ENCODE results near the gene CFAP52. TPM values are rescaled to one million over a fixed set of nuclear protein-coding genes. Genes with fewer than 3 reads are reported as not detected.
"Not testable (repeated sequence)": the region's sequence is repeated elsewhere in the genome, so short reads cannot be mapped to it uniquely, and the experiment has no call there.

CFAP52 gene
- 1 to 10 TPM; 1.9 to 5.1 (median 3.3) TPM for polyA plus RNA-seq (ENCODE audit: insufficient read length in 4 of 4)

GRCh38 chr17:9576521-9577372, at the start of gene CFAP52:
TSS of gene CFAP52 (plus strand) at chr17:9576642. CDS start at chr17:9576696, 54 bp downstream.
- DNase-seq (ENCODE audit: low read depth in 4 of 4, low spot score in 2 of 4): peak in 3 of 4 donors; percentile 65 to 76 (median 73)

DNA sequence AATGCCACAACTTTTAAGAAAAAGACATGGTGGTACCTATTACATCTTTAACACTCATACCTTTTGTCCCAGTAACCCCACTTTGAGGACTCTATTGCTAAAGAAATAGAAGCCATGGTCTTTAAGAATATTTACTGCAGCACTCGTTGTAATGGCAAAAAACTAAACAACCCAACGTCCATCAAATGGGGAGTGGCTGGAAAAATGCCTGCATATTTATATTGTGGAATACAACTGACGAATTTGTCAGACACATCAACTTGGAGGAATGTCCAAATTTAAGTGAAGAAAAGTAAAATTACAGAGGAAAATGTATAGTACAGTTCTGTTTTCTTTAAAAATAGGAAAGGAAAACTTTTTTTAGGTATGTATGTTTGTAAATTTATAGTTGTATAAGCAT, 48.7 kb upstream of the CFAP52 start:
- DNase-seq (ENCODE audit: low read depth in 4 of 4, low spot score in 2 of 4): no peak

DNA sequence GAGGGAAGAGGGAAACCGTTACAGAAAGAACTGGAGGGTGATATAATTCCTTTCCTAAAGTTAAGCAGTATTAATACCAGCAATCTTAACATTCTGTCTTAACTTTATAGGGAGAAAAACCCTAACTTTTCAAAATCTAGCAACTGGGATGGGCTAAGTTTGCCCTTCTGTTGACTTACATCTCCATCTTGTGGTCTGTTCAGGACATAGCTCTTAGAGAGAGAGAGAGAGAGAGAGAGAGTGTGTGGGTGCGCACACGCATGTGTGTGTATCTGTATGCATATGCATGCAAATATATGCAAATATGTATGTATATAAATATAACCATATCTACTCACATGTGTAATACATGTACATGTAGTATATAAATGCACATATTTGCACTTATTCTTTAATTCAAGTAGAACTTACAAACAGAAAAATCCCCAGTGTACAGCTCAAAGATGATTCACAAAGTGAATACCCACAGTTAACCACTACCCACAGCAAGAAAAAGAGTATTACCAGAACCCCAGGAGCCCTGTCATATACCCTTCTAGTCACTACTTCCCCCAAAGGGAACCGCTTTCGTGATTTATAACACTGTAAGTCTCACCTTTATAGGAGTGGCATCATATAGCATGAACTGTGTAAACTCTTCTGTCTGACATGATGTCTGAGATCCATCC, 47.3 kb upstream of the CFAP52 start:
- DNase-seq (ENCODE audit: low read depth in 4 of 4, low spot score in 2 of 4): no peak

GRCh38 chr17:9531034-9531433, 45.4 kb upstream of the CFAP52 start:
- DNase-seq (ENCODE audit: low read depth in 4 of 4, low spot score in 2 of 4): no peak

GRCh38 chr17:9532715-9533114, 43.7 kb upstream of the CFAP52 start:
- DNase-seq (ENCODE audit: low read depth in 4 of 4, low spot score in 2 of 4): no peak

GRCh38 chr17:9533441-9533840, 43.0 kb upstream of the CFAP52 start:
- no peak for DNase-seq (ENCODE audit: low read depth in 4 of 4, low spot score in 2 of 4)

DNA sequence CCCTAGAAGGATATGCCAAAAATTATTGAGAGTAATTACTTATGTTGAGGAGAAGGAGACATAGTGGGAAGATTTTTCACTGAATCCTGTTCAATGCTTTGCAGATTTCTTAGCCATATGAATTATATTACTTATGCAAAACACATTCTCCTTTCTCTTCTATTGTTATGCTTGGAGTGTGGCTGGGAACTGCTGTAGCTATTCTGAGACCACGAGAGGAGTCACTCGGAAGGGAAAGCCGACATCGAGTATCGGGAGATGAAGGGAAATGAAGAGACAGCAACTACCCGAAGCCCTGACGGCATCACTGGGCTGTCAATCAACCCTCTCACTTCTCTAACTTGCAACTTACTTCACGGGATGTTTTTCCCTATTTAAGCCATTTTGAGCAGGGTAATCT, 40.4 kb upstream of the CFAP52 start:
- no peak for DNase-seq (ENCODE audit: low read depth in 4 of 4, low spot score in 2 of 4)

GRCh38 chr17:9537177-9537776, 39.2 kb upstream of the CFAP52 start:
- no peak for DNase-seq (ENCODE audit: low read depth in 4 of 4, low spot score in 2 of 4)

DNA sequence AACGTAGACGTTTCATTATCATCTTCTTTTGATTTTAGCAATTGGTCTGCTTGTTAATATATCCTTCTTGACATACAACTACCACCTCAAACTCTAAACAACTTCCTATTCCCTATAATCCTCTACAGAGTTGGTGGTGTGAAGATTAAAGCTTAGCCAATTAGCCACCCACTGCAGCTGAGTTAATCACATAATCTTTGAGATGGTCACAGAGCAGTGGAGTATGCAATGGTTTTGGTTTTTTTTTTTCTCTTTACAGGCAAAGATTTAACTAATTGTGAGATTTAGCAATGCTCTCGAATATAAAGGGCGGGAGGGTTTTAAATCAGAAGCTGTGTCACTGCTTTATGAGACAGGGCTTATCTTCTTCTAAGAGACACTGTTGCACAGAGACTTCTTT, 37.8 kb upstream of the CFAP52 start:
- DNase-seq (ENCODE audit: low read depth in 4 of 4, low spot score in 2 of 4): no peak

GRCh38 chr17:9541718-9542117, 34.7 kb upstream of the CFAP52 start:
- no peak for DNase-seq (ENCODE audit: low read depth in 4 of 4, low spot score in 2 of 4)

DNA sequence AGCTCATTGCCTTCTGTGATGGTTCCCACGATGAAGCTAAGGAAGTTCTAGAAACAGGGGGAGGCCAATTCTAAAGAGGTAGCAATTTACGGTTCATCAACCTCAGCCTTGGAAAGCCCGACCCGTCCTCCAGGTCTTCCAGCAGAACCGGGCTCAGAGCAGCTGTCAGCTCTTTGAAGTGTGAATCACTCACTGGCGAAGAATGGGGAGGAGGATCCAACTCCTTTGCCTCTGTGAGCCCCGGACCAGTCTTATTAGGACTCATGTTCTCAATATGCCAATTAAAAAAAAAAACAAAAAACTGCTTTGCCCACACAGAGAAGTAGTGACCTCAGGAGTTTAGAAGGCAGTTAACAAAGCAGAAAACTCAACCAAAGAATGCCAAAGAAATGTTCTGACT, 32.2 kb upstream of the CFAP52 start:
- no peak for DNase-seq (ENCODE audit: low read depth in 4 of 4, low spot score in 2 of 4)

GRCh38 chr17:9549215-9549614, 27.2 kb upstream of the CFAP52 start:
- no peak for DNase-seq (ENCODE audit: low read depth in 4 of 4, low spot score in 2 of 4)

- no peak for DNase-seq (ENCODE audit: low read depth in 4 of 4, low spot score in 2 of 4)
These were observed 23.3 kb upstream of the CFAP52 start for GRCh38 chr17:9553181-9553580.

GRCh38 chr17:9553596-9553995, 22.8 kb upstream of the CFAP52 start:
- DNase-seq (ENCODE audit: low read depth in 4 of 4, low spot score in 2 of 4): peak in 1 of 4 donors; percentile 29

- not testable (repeated sequence) for DNase-seq (ENCODE audit: low read depth in 4 of 4, low spot score in 2 of 4)
These were observed 21.7 kb upstream of the CFAP52 start for GRCh38 chr17:9554715-9555114.

DNA sequence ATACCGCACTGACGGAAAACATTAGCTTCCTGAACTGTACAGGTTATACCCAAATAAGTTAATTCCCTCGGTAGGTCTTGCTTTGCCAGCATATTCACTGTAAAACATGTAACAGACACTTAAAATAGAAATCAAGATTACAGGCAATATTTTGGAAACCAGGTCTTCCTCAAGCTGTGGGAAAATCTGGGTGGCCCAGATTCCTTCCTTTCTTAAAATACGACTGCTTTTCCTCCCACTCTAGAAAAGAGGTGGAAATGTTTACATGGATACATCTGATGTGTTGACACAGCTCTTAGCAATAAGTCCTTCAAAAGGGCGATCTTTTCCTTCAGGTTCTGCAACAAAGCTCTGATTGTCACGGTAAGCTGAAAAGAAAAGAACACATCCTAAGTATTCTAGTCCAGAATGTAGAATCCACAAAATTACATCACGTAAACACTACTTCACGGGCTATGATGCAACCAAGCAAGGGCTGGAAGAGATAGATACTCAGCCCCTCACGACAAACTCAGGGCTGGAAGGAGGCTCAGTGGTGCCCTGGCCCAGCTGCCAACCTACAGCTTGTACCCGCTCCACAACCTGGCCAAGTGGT, 19.2 kb upstream of the CFAP52 start:
- no peak for DNase-seq (ENCODE audit: low read depth in 4 of 4, low spot score in 2 of 4)

DNA sequence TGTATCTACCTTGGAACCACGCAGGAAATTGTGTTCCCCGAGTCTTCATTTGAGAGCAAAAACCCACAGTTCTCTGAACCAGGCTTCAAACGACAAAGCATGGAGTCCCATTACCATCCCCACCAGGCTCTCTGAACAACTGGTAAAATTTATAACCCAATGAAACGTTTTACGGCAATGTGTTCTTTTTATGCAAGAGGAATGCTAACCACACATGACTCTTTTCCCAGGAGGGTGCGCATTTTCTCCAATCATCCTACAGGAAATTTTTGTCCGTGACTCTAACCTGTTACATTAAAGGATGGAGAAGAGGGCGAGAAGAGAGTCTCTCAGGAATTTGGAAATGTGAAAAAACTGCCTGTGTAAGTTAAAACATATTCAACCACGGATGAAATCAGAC, 18.6 kb upstream of the CFAP52 start:
- DNase-seq (ENCODE audit: low read depth in 4 of 4, low spot score in 2 of 4): no peak

DNA sequence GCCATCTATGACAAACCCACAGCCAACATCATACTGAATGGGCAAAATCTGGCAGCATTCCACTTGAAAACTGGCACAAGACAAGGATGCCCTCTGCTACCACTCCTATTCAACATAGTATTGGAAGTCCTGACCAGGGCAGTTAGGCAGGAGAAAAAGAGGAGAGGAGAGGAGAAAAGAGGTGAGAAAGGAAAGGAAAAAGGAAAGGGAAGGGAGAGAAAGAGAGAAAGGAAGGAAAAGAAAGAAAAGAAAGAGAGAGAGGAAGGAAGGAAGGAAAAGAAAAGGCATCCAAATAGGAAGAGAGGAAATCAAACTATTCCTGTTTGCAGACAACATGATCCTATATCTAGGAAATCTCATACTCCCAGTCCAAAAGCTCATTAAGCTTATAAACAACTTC, 12.3 kb upstream of the CFAP52 start:
- no peak for DNase-seq (ENCODE audit: low read depth in 4 of 4, low spot score in 2 of 4)

- no peak for DNase-seq (ENCODE audit: low read depth in 4 of 4, low spot score in 2 of 4)
These were observed 10.4 kb upstream of the CFAP52 start for GRCh38 chr17:9566067-9566466.

DNA sequence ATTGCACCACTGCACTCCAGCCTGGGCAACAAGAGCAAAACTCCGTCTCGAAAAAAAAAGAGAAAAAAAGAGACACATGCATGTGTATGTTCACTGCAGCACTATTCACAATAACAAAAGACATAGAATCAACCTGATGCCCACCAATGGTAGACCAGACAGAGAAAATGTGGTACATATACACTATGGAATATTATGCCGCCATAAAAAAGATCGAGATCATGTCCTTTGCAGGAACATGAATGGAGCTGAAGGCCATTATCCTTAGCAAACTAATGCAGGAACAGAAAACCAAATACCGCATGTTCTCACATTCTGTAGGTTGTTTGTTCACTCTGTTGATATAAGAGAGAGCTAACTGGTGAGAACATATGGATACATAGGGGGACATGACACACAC, 9.7 kb upstream of the CFAP52 start:
- not testable (repeated sequence) for DNase-seq (ENCODE audit: low read depth in 4 of 4, low spot score in 2 of 4)

GRCh38 chr17:9568004-9568403, 8.4 kb upstream of the CFAP52 start:
- no peak for DNase-seq (ENCODE audit: low read depth in 4 of 4, low spot score in 2 of 4)
